Esophagus squamous epithelium (tissue), 4 donors: Measurements from ENCODE around the gene AGT.

Source experiments
- POLR2A ChIP-seq, 4 donors: fragments of 450-650 bp; IDR thresholded peaks; one replicate each; pipeline ENCODE4 v1.6.1; 2017; ENCODE audit warnings: antibody characterized with exemption in 4 of 4, mild to moderate bottlenecking in 4 of 4, moderate library complexity in 3 of 4
- TF ChIP-seq, protein P1 (sequence below), 6 experiments: fragments of 450-650 bp in 4 of 6; fragments of 200-600 bp in 2 of 6; sonication (generic) in 2 of 6; IDR thresholded peaks; one replicate each; pipeline ENCODE4 v1.5.1; 2016 to 2019; ENCODE audit warnings: antibody characterized with exemption in 6 of 6, mild to moderate bottlenecking in 4 of 6, moderate library complexity in 4 of 6

DNA sequence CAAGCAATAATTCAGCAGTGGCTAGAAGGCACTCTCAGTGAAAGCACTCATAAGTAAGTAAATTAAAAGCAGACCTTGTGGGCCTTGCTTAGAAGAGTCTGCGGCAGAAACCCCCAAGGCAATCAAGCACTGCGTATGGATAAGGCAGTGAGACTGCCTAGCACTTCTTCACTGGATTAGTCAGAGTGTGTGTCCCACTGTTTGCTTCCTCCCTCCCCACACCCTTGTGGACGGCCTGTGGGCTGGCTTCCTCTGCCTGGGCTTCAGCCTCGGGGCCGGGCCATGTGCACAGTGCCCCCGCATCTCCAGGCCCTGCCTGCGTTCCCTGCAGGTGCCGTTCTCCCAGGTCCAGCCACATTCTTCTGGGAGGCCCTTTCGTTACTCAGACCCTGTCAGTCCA, 23.8 kb downstream of the AGT start:
- TF ChIP-seq, protein P1, sequence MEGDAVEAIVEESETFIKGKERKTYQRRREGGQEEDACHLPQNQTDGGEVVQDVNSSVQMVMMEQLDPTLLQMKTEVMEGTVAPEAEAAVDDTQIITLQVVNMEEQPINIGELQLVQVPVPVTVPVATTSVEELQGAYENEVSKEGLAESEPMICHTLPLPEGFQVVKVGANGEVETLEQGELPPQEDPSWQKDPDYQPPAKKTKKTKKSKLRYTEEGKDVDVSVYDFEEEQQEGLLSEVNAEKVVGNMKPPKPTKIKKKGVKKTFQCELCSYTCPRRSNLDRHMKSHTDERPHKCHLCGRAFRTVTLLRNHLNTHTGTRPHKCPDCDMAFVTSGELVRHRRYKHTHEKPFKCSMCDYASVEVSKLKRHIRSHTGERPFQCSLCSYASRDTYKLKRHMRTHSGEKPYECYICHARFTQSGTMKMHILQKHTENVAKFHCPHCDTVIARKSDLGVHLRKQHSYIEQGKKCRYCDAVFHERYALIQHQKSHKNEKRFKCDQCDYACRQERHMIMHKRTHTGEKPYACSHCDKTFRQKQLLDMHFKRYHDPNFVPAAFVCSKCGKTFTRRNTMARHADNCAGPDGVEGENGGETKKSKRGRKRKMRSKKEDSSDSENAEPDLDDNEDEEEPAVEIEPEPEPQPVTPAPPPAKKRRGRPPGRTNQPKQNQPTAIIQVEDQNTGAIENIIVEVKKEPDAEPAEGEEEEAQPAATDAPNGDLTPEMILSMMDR (IDR thresholded peaks at IDR 0.05): no peak
- no peak for TF ChIP-seq POLR2A (IDR thresholded peaks at IDR 0.05)
